HCT116 (cell line): ENCODE measurements around the gene NME2. TPM values are rescaled to one million over a fixed set of nuclear protein-coding genes. Genes with fewer than 3 reads are reported as not detected.
A peak's percentile ranks its signal among the peaks of the same experiment; 100 is the strongest.

ENCODE experiments used
- ATAC-seq: fragments of 200-7000 bp; cut with Tn5 transposase; 2 replicates; pipeline ENCODE4 v1.9.1; 2020; ENCODE audit warnings: mild to moderate bottlenecking, moderate library complexity
- BruUV-seq: library from RNA; stranded (reverse); fragments of 400-500 nt; replicated peaks from 2 replicates; lab custom pipeline; 2021; lab: Mats Ljungman, UMichigan
- CTCF ChIA-PET: fragments of 300-600 bp; sonication (Branson Sonifier 250); formaldehyde crosslinking; loops from one replicate; lab custom pipeline; 2021; ENCODE audit warnings: antibody characterized with exemption; lab: Charles Lee
- POLR2A ChIA-PET: fragments of 300-600, 350-600 bp; sonication (Branson Sonifier 250); formaldehyde crosslinking; loops from one replicate; lab custom pipeline; 2021; ENCODE audit warnings: antibody characterized with exemption; lab: Charles Lee
- RAD21 ChIA-PET, 2 experiments: fragments of 300-600 bp; sonication (Branson Sonifier 250); formaldehyde crosslinking; loops; one replicate each; lab custom pipeline; 2023; ENCODE audit warnings: low total read pairs in 2 of 2; ENCODE audit not compliant: uncharacterized antibody in 2 of 2, unreplicated experiment in 2 of 2, low non-redundant PET in 1 of 2; lab: Charles Lee
- DNase-seq: peaks from one replicate; pipeline ENCODE4 v3.0.0-alpha.2; 2010; ENCODE audit warnings: low read depth, low spot score
- H2AFZ ChIP-seq: fragments of 200-600 bp; shearing (Covaris generic), sonication (generic); 2 replicates; pipeline ENCODE4 v1.6.1; 2017; ENCODE audit warnings: low read depth, mixed run types, mixed read lengths, antibody characterized with exemption, low read length; ENCODE audit not compliant: poor library complexity, severe bottlenecking
- H3K27ac ChIP-seq: 2 replicates; pipeline ENCODE4 v1.5.1; 2012; ENCODE audit warnings: low read depth, low read length
- H3K27me3 ChIP-seq: fragments of 200-600 bp; sonication (generic); 2 replicates; pipeline ENCODE4 v1.6.1; 2016; ENCODE audit warnings: mixed run types, low read length, mixed read lengths; ENCODE audit not compliant: insufficient read depth
- H3K36me3 ChIP-seq, 2 experiments: fragments of 200-500 bp in 1 of 2; fragments of 200-600 bp in 1 of 2; sonication (Bioruptor generic) in 1 of 2; sonication (generic) in 1 of 2; 2 replicates each; pipeline versions ENCODE4 v1.5.1 to v1.6.1; 2014 to 2016; ENCODE audit warnings: low read length in 2 of 2, inconsistent platforms in 1 of 2, mixed read lengths in 1 of 2, mixed run types in 1 of 2; ENCODE audit not compliant: insufficient read depth in 2 of 2, control insufficient read depth in 1 of 2
- H3K4me1 ChIP-seq, 2 experiments: fragments of 200-600 bp in 1 of 2; sonication (generic) in 1 of 2; 2 replicates each; pipeline versions ENCODE4 v1.5.1 to v1.6.1; 2012 to 2017; ENCODE audit warnings: low read length in 2 of 2, inconsistent platforms in 1 of 2, mild to moderate bottlenecking in 1 of 2, mixed read lengths in 1 of 2, mixed run types in 1 of 2, moderate library complexity in 1 of 2; ENCODE audit not compliant: insufficient read depth in 2 of 2, control insufficient read depth in 1 of 2
- H3K4me2 ChIP-seq: fragments of 200-600 bp; sonication (generic); 2 replicates; pipeline ENCODE4 v1.6.1; 2017; ENCODE audit warnings: mixed run types, low read length, mixed read lengths
- H3K4me3 ChIP-seq, 2 experiments: fragments of 200-600 bp in 1 of 2; sonication (generic) in 1 of 2; replicated peaks in 1 of 2; 2 replicates each; pipeline ENCODE4 v1.5.1; 2011 to 2016; ENCODE audit warnings: low read length in 2 of 2, control low read depth in 1 of 2, low read depth in 1 of 2, mild to moderate bottlenecking in 1 of 2, mixed read lengths in 1 of 2, mixed run types in 1 of 2
- H3K79me2 ChIP-seq: fragments of 200-600 bp; sonication (generic); 2 replicates; pipeline ENCODE4 v1.6.1; 2017; ENCODE audit warnings: mild to moderate bottlenecking, mixed run types, low read length, moderate library complexity, mixed read lengths; ENCODE audit not compliant: insufficient read depth
- H3K9ac ChIP-seq: fragments of 200-600 bp; sonication (generic); 2 replicates; pipeline ENCODE4 v1.6.1; 2016; ENCODE audit warnings: low read length, mixed read lengths
- H3K9me2 ChIP-seq: fragments of 200-600 bp; sonication (generic), shearing (Covaris generic); 2 replicates; pipeline ENCODE4 v1.6.1; 2017; ENCODE audit warnings: mixed run types, mild to moderate bottlenecking, moderate library complexity; ENCODE audit not compliant: insufficient read depth
- H3K9me3 ChIP-seq, 2 experiments: fragments of 200-500 bp in 1 of 2; fragments of 200-600 bp in 1 of 2; sonication (Bioruptor generic) in 1 of 2; sonication (generic) in 1 of 2; 2 replicates each; pipeline ENCODE4 v1.6.1; 2014 to 2017; ENCODE audit warnings: low read length in 2 of 2, mixed read lengths in 2 of 2, inconsistent platforms in 1 of 2, low read depth in 1 of 2, mild to moderate bottlenecking in 1 of 2, mixed run types in 1 of 2, moderate library complexity in 1 of 2; ENCODE audit not compliant: control insufficient read depth in 1 of 2, insufficient read depth in 1 of 2
- H4K20me1 ChIP-seq: fragments of 200-600 bp; sonication (generic), shearing (Covaris generic); 2 replicates; pipeline ENCODE4 v1.6.1; 2017; ENCODE audit warnings: mixed run types, mild to moderate bottlenecking, moderate library complexity; ENCODE audit not compliant: insufficient read depth
- CBX3 ChIP-seq: IDR thresholded peaks from 2 replicates; pipeline ENCODE4 v1.6.1; 2012; ENCODE audit warnings: low read depth
- CEBPB ChIP-seq: IDR thresholded peaks from 2 replicates; pipeline ENCODE4 v1.6.1; 2012; ENCODE audit warnings: low read depth
- CTCF ChIP-seq, 3 experiments: fragments of 200-600 bp in 1 of 3; sonication (generic) in 1 of 3; IDR thresholded peaks in 2 of 3; conservative IDR thresholded peaks in 1 of 3; 2 replicates each; pipeline ENCODE4 v1.5.1; 2012 to 2017; ENCODE audit warnings: low read depth in 2 of 3, low read length in 2 of 3, antibody characterized with exemption in 1 of 3, borderline replicate concordance in 1 of 3, control low read depth in 1 of 3, mild to moderate bottlenecking in 1 of 3, mixed read lengths in 1 of 3, mixed run types in 1 of 3, moderate library complexity in 1 of 3; ENCODE audit not compliant: insufficient read depth in 1 of 3
- EGR1 ChIP-seq: IDR thresholded peaks from 2 replicates; pipeline ENCODE4 v1.6.1; 2012; ENCODE audit warnings: low read depth
- EZH2 ChIP-seq: fragments of 200-600 bp; sonication (generic); IDR thresholded peaks from 2 replicates; pipeline ENCODE4 v1.6.1; 2017; ENCODE audit warnings: antibody characterized with exemption, mixed run types
- FOSL1 ChIP-seq: IDR thresholded peaks from 2 replicates; pipeline ENCODE4 v1.6.1; 2012; ENCODE audit warnings: low read depth
- POLR2A ChIP-seq: IDR thresholded peaks from 2 replicates; pipeline ENCODE4 v1.7.0; 2011; ENCODE audit warnings: borderline replicate concordance; ENCODE audit not compliant: insufficient read depth, insufficient read length; ENCODE audit errors: extremely low read depth
- POLR2AphosphoS5 ChIP-seq: IDR thresholded peaks from 2 replicates; pipeline ENCODE4 v1.6.1; 2011; ENCODE audit warnings: mild to moderate bottlenecking, low read depth, low read length, moderate library complexity
- RAD21 ChIP-seq: IDR thresholded peaks from 2 replicates; pipeline ENCODE4 v1.6.1; 2012; ENCODE audit warnings: low read depth, mild to moderate bottlenecking
- REST ChIP-seq: IDR thresholded peaks from 2 replicates; pipeline ENCODE4 v1.6.1; 2012; ENCODE audit warnings: low read depth
- SIN3A ChIP-seq: IDR thresholded peaks from 2 replicates; pipeline ENCODE4 v1.6.1; 2012; ENCODE audit warnings: low read depth
- YY1 ChIP-seq: IDR thresholded peaks from 2 replicates; pipeline ENCODE4 v1.6.1; 2011; ENCODE audit warnings: low read length, low read depth, moderate library complexity, mild to moderate bottlenecking; ENCODE audit not compliant: insufficient replicate concordance; ENCODE audit errors: extremely low read depth
- ZFX ChIP-seq: fragments of 450-650 bp; IDR thresholded peaks from 2 replicates; pipeline ENCODE4 v1.6.1; 2017
- ZNF274 ChIP-seq: fragments of 200-500 bp; sonication (Bioruptor generic); IDR thresholded peaks from 2 replicates; pipeline ENCODE4 v1.6.1; 2014; ENCODE audit warnings: mild to moderate bottlenecking, low read depth, low read length, inconsistent platforms
- intact Hi-C: fragments of 100-400 bp; cut with micrococcal nuclease; formaldehyde crosslinking; loops from 2 replicates; pipeline ENCODE4 v1.10.0; 2022
- total RNA-seq: library from RNA; stranded (reverse); gene quantifications from one replicate; pipeline ENCODE4 v1.2.1, GENCODE V29; 2021; ENCODE audit not compliant: unreplicated experiment
- TF ChIP-seq, protein P1 (sequence below): IDR thresholded peaks from 2 replicates; pipeline ENCODE4 v1.6.1; 2011; ENCODE audit warnings: mild to moderate bottlenecking, low read length, moderate library complexity; ENCODE audit not compliant: insufficient replicate concordance; ENCODE audit errors: extremely low read depth
- TF ChIP-seq, protein P2 (sequence below): IDR thresholded peaks from 2 replicates; pipeline ENCODE4 v1.6.1; 2012
- TF ChIP-seq, protein P3 (sequence below): IDR thresholded peaks from 2 replicates; pipeline ENCODE4 v1.6.1; 2012

The NME2 gene
- total RNA-seq, 1 experiment from 2014 or later = 1,287 TPM

DNA sequence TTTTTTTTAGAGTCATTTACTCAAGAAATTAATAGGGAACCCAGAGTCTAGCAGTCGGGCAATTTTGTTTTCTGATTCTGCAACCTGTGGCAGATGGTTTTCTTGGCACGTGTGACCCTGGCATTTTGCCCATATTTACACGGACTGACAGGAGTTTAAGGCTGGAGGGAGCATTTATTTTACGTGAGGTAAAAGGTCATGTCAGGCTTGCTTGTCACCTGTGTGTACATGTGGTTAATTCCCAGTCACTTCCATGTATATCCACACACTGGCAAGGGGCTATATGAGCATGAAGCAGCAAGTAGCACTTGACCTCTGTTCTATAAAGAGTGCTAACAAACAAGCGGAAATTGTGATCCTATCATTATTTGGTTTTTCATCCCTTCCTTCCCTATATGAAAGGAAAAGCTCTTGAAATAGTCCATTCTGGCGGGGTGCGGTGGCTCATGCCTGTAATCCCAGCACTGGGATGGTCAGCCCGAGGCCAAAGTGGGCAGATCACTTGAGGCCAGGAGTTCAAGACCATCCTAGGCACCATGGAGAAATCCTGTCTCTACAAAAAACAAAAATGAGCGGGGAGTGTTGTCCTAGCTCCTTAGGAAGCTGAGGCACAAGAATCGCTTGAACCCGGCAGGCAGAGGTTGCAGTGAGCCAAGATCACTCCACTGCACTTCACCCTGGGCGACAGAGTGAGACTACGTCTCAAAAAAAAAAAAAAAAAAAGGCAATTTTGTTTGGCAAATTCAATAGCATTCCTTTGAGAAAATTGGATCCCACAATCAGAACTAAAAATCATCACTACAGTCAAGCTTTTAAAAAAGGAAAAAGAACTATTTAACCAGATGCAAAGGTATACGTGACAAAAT lies 47.6 kb upstream of the NME2 start:
- Histone ChIP-seq H3K79me2 (peaks cover 69% of the 10 kb centered on the region), H3K36me3 (no peaks in the 10 kb centered on the region), H3K9me3 (no peaks in the 10 kb centered on the region), H3K4me2 (peak overlapping the region; percentile 84), H4K20me1 (peaks cover 17% of the 10 kb centered on the region; the same call in 1 of the 2 replicates), H3K4me3 (peak overlapping the region in 1 of 2 experiments; percentile 92; a peak in 1 of 4 replicates), H3K4me1 (peaks cover 28 to 39% of the 10 kb centered on the region in 2 experiments), H2AFZ (no peak overlapping the region), H3K9ac (no peak overlapping the region), H3K27ac (no peak overlapping the region; the same call in 1 of the 2 replicates), H3K27me3 (no peaks in the 10 kb centered on the region), H3K9me2 (no peaks in the 10 kb centered on the region)
- DNase-seq = no peak
- BruUV-seq = no TSS peak
- RAD21 ChIA-PET = interaction anchor here in 1 of 2 experiments (1.0 kb wide), 1 partner anchor 35 kb away, joined by 3 read pairs; the partner anchor contains the start of gene NME1
- CTCF ChIA-PET = interaction anchor here (0.8 kb wide), 1 partner anchor 35 kb away, joined by 3 read pairs; the partner anchor contains the start of gene NME1
- no peak for ATAC-seq
- intact Hi-C loops = no loop called here
- POLR2A ChIA-PET = interaction anchor here (0.7 kb wide), 1 partner anchor 12 kb away, joined by 3 read pairs; no protein-coding TSS in a partner anchor
- no peak for TF ChIP-seq POLR2A
- TF ChIP-seq EZH2 = no peak
- no peak; the same call in 1 of the 2 replicates for TF ChIP-seq POLR2AphosphoS5
- no peak for TF ChIP-seq CTCF (IDR thresholded peaks at IDR 0.05 in 2 of 3, conservative IDR thresholded peaks at IDR 0.05 in 1 of 3; ENCODE audit: borderline replicate concordance in 1 of 3, insufficient read depth in 1 of 3, low read depth in 2 of 3, low read length in 2 of 3)
- no peak for TF ChIP-seq SIN3A
- TF ChIP-seq ZNF274 = no peak
- no peak for TF ChIP-seq EGR1
- no peak for TF ChIP-seq CEBPB
- TF ChIP-seq ZFX = no peak
- TF ChIP-seq, protein P1, sequence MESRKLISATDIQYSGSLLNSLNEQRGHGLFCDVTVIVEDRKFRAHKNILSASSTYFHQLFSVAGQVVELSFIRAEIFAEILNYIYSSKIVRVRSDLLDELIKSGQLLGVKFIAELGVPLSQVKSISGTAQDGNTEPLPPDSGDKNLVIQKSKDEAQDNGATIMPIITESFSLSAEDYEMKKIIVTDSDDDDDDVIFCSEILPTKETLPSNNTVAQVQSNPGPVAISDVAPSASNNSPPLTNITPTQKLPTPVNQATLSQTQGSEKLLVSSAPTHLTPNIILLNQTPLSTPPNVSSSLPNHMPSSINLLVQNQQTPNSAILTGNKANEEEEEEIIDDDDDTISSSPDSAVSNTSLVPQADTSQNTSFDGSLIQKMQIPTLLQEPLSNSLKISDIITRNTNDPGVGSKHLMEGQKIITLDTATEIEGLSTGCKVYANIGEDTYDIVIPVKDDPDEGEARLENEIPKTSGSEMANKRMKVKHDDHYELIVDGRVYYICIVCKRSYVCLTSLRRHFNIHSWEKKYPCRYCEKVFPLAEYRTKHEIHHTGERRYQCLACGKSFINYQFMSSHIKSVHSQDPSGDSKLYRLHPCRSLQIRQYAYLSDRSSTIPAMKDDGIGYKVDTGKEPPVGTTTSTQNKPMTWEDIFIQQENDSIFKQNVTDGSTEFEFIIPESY = no peak
- TF ChIP-seq REST = no peak
- TF ChIP-seq, protein P2, sequence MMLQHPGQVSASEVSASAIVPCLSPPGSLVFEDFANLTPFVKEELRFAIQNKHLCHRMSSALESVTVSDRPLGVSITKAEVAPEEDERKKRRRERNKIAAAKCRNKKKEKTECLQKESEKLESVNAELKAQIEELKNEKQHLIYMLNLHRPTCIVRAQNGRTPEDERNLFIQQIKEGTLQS = no peak
- TF ChIP-seq, protein P3, sequence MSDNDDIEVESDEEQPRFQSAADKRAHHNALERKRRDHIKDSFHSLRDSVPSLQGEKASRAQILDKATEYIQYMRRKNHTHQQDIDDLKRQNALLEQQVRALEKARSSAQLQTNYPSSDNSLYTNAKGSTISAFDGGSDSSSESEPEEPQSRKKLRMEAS = no peak
- TF ChIP-seq RAD21 = no peak
- no peak for TF ChIP-seq CBX3
- TF ChIP-seq YY1 = no peak
- TF ChIP-seq FOSL1 = no peak
